Endothelial cell of umbilical vein (primary cell): Measurements from ENCODE around the gene GPR75. TPM values are rescaled to one million over a fixed set of nuclear protein-coding genes. Genes with fewer than 3 reads are reported as not detected.

Experiments used
- BruUV-seq: library from RNA; stranded (reverse); fragments of 400-500 nt; replicated peaks from 2 replicates; lab custom pipeline; 2021; lab: Mats Ljungman, UMichigan
- CTCF ChIA-PET: fragments of 300-600, 350-600 bp; sonication (Branson Sonifier 250); formaldehyde crosslinking; loops from one replicate; lab custom pipeline; 2021; ENCODE audit warnings: antibody characterized with exemption, inconsistent platforms; lab: Charles Lee
- POLR2A ChIA-PET: fragments of 300-600, 350-600 bp; sonication (Branson Sonifier 250); formaldehyde crosslinking; loops from one replicate; lab custom pipeline; 2021; ENCODE audit warnings: antibody characterized with exemption, inconsistent platforms; lab: Charles Lee
- DNase-seq: peaks from one replicate; pipeline ENCODE4 v3.0.0-alpha.2; 2011; ENCODE audit warnings: low read depth, low spot score
- FAIRE-seq: peaks from 2 replicates; lab custom pipeline; 2011; peaks lifted over from hg19 to GRCh38; lab: Jason Lieb, UNC
- H2AFZ ChIP-seq: 2 replicates; pipeline ENCODE4 v1.6.0; 2012; ENCODE audit warnings: low read depth, low read length, control low read depth, inconsistent platforms
- H3K27ac ChIP-seq: 2 replicates; pipeline ENCODE4 v1.5.1; 2011; ENCODE audit warnings: low read depth, mild to moderate bottlenecking, control low read depth, low read length, moderate library complexity; ENCODE audit not compliant: insufficient read depth
- H3K27me3 ChIP-seq, 2 experiments: 2 replicates each; pipeline versions ENCODE4 v1.6.0 to v1.6.1; 2011; ENCODE audit warnings: low read length in 2 of 2, mixed read lengths in 1 of 2; ENCODE audit not compliant: control insufficient read depth in 2 of 2, insufficient read depth in 2 of 2
- H3K36me3 ChIP-seq, 2 experiments: 2 replicates in 1 of 2; 3 replicates in 1 of 2; pipeline ENCODE4 v1.5.1; 2011; ENCODE audit warnings: low read length in 2 of 2, mild to moderate bottlenecking in 1 of 2, moderate library complexity in 1 of 2; ENCODE audit not compliant: control insufficient read depth in 2 of 2, insufficient read depth in 2 of 2; ENCODE audit errors: extremely low read depth in 1 of 2
- H3K4me1 ChIP-seq: 3 replicates; pipeline ENCODE4 v1.5.1; 2011; ENCODE audit warnings: mild to moderate bottlenecking, low read length; ENCODE audit not compliant: control insufficient read depth, insufficient read depth; ENCODE audit errors: extremely low read depth
- H3K4me2 ChIP-seq: 2 replicates; pipeline ENCODE4 v1.6.1; 2011; ENCODE audit warnings: low read length, control low read depth, mixed read lengths; ENCODE audit not compliant: insufficient read depth
- H3K4me3 ChIP-seq, 3 experiments: fragments of 200-600 bp in 1 of 3; sonication (generic), shearing (Covaris generic) in 1 of 3; replicated peaks in 1 of 3; 2 replicates each; pipeline ENCODE4 v1.5.1; 2011 to 2016; ENCODE audit warnings: control low read depth in 3 of 3, low read length in 3 of 3, mild to moderate bottlenecking in 2 of 3, inconsistent platforms in 1 of 3, low read depth in 1 of 3, moderate library complexity in 1 of 3; ENCODE audit not compliant: insufficient read depth in 1 of 3
- H3K79me2 ChIP-seq: 2 replicates; pipeline ENCODE4 v1.6.0; 2012; ENCODE audit warnings: low read length, inconsistent platforms; ENCODE audit not compliant: control insufficient read depth, insufficient read depth
- H3K9ac ChIP-seq: replicated peaks from 2 replicates; pipeline ENCODE3; 2011; ENCODE audit warnings: low read length, control low read depth; ENCODE audit not compliant: insufficient read depth; ENCODE audit errors: extremely low read depth
- H3K9me1 ChIP-seq: replicated peaks from 3 replicates; pipeline ENCODE4 v1.6.0; 2011; ENCODE audit warnings: mild to moderate bottlenecking, low read length; ENCODE audit not compliant: control insufficient read depth, insufficient read depth; ENCODE audit errors: extremely low read depth
- H3K9me3 ChIP-seq: replicated peaks from 2 replicates; pipeline ENCODE4 v1.5.1; 2012; ENCODE audit warnings: low read length, inconsistent platforms; ENCODE audit not compliant: control insufficient read depth, insufficient read depth
- H4K20me1 ChIP-seq: replicated peaks from 2 replicates; pipeline ENCODE3; 2011; ENCODE audit warnings: mild to moderate bottlenecking, low read length; ENCODE audit not compliant: control insufficient read depth, insufficient read depth; ENCODE audit errors: extremely low read depth
- EZH2 ChIP-seq: IDR thresholded peaks from 2 replicates; pipeline ENCODE4 v1.6.1; 2012; ENCODE audit warnings: borderline replicate concordance, low read depth, mild to moderate bottlenecking, moderate library complexity, low read length, inconsistent platforms; ENCODE audit not compliant: severe bottlenecking
- FOS ChIP-seq: IDR thresholded peaks from 2 replicates; pipeline ENCODE4 v1.6.1; 2011; ENCODE audit warnings: mild to moderate bottlenecking, low read length, moderate library complexity, borderline replicate concordance; ENCODE audit not compliant: insufficient read depth
- GATA2 ChIP-seq: IDR thresholded peaks from 2 replicates; pipeline ENCODE4 v1.7.0; 2011; ENCODE audit warnings: low read depth, mild to moderate bottlenecking, moderate library complexity, mixed read lengths, low read length; ENCODE audit not compliant: insufficient read length, insufficient read depth
- JUN ChIP-seq: IDR thresholded peaks from 2 replicates; pipeline ENCODE4 v1.6.1; 2011; ENCODE audit warnings: borderline replicate concordance, low read depth; ENCODE audit not compliant: insufficient read length, insufficient read depth
- MYC ChIP-seq: IDR thresholded peaks from one replicate; pipeline ENCODE4 v1.6.1; 2011; ENCODE audit warnings: mild to moderate bottlenecking, low read depth, low read length
- POLR2A ChIP-seq: IDR thresholded peaks from 2 replicates; pipeline ENCODE4 v1.6.1; 2012; ENCODE audit warnings: low read depth, mild to moderate bottlenecking, control low read depth, low read length
- POLR2AphosphoS5 ChIP-seq: IDR thresholded peaks from 2 replicates; pipeline ENCODE4 v1.6.1; 2012; ENCODE audit warnings: low read depth, mild to moderate bottlenecking, control low read depth, low read length, moderate library complexity; ENCODE audit not compliant: insufficient read depth
- dilution Hi-C: fragments of 300-500 bp; cut with MboI; formaldehyde crosslinking; loops from one replicate; pipeline ENCODE4 v1.15.0; 2019; ENCODE audit warnings: low sequenced_read_pairs; ENCODE audit not compliant: extremely low pct_ligation_motif_present
- intact Hi-C: fragments of 100-400 bp; cut with micrococcal nuclease; formaldehyde crosslinking; loops from one replicate; pipeline ENCODE4 v1.10.0; 2022
- polyA plus RNA-seq, 4 experiments: library from polyadenylated mRNA; depleted of rRNA in 3 of 4; stranded (reverse) in 3 of 4; unstranded in 1 of 4; fragments of >200 nt; gene quantifications; 2 replicates each; pipeline versions ENCODE4 v1.2.1 to v1.2.3, GENCODE V29; 2011 to 2012; ENCODE audit warnings: missing spikeins in 1 of 4
- total RNA-seq: library from RNA; stranded (reverse); gene quantifications from 2 replicates; pipeline ENCODE4 v1.2.3, GENCODE V29; 2021
- TF ChIP-seq, protein P1 (sequence below), 2 donors: IDR thresholded peaks; 1 replicate in 1 of 2; 2 replicates in 1 of 2; pipeline ENCODE4 v1.5.1; 2011; ENCODE audit warnings: low read length in 2 of 2, mild to moderate bottlenecking in 2 of 2, moderate library complexity in 2 of 2, control low read depth in 1 of 2, inconsistent platforms in 1 of 2, low read depth in 1 of 2; ENCODE audit not compliant: insufficient read depth in 1 of 2; ENCODE audit errors: extremely low read depth in 1 of 2
- TF ChIP-seq, protein P2 (sequence below): IDR thresholded peaks from 2 replicates; pipeline ENCODE4 v1.6.1; 2011; ENCODE audit not compliant: insufficient read depth, insufficient read length

GPR75 gene
- total and polyA plus RNA-seq, 2 donors (not counting 3 experiments of a cell fraction or from before 2014, with no cell fraction given), result 4.4 to 4.7 TPM

DNA sequence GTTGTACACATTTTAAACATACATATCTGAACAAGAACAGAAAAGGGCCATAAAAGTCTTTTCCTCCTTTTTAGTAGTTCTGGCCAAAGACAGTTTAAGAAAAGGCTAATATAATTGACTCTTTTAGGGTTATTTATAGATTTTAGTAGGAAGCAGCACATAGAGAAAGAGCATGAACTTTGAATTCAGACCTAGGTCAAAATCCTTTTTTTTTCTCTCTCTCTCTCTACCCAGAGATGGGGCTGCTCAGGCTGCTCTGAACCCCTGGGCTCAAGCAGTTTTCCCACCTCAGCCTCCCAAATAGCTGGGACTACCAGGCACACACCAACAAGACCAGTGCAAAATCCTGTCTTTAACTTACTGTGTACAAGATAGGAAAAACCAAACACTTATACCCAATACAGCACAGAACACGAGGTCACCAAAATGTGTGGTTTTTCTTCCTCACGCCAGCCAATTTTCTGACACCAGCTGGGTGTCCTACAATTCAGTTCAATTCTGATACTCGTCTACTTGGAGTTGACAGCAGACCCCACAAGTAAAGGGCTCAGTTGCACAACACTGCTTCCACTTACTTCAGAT, 40.8 kb downstream of the GPR75 start:
- Histone ChIP-seq H3K9ac (no peak overlapping the region), H3K9me3 (no peaks in the 10 kb centered on the region), H3K4me3 (no peak overlapping the region), H3K36me3 (peaks cover 7% of the 10 kb centered on the region in 2 experiments), H2AFZ (no peak overlapping the region), H3K4me1 (no peaks in the 10 kb centered on the region), H3K9me1 (no peaks in the 10 kb centered on the region), H3K4me2 (no peak overlapping the region), H3K27ac (no peak overlapping the region), H3K27me3 (no peaks in the 10 kb centered on the region), H3K79me2 (no peaks in the 10 kb centered on the region), H4K20me1 (no peaks in the 10 kb centered on the region)
- no peak for FAIRE-seq
- ChIA-PET CTCF (no interaction called here), POLR2A (no interaction called here)
- BruUV-seq, result no TSS peak
- dilution Hi-C loops (no loop called here), intact Hi-C loops (no loop called here)
- DNase-seq, result no peak
- TF ChIP-seq, protein P1, sequence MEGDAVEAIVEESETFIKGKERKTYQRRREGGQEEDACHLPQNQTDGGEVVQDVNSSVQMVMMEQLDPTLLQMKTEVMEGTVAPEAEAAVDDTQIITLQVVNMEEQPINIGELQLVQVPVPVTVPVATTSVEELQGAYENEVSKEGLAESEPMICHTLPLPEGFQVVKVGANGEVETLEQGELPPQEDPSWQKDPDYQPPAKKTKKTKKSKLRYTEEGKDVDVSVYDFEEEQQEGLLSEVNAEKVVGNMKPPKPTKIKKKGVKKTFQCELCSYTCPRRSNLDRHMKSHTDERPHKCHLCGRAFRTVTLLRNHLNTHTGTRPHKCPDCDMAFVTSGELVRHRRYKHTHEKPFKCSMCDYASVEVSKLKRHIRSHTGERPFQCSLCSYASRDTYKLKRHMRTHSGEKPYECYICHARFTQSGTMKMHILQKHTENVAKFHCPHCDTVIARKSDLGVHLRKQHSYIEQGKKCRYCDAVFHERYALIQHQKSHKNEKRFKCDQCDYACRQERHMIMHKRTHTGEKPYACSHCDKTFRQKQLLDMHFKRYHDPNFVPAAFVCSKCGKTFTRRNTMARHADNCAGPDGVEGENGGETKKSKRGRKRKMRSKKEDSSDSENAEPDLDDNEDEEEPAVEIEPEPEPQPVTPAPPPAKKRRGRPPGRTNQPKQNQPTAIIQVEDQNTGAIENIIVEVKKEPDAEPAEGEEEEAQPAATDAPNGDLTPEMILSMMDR (IDR thresholded peaks at IDR 0.05; ENCODE audit: extremely low read depth in 1 of 2, insufficient read depth in 1 of 2, low read depth in 1 of 2, low read length in 2 of 2), result no peak
- TF ChIP-seq GATA2 (no peak), EZH2 (no peak), POLR2A (no peak), POLR2AphosphoS5 (no peak), JUN (no peak), MYC (no peak), FOS (no peak)
- TF ChIP-seq, protein P2, sequence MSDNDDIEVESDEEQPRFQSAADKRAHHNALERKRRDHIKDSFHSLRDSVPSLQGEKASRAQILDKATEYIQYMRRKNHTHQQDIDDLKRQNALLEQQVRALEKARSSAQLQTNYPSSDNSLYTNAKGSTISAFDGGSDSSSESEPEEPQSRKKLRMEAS, result no peak
